PC-3 (cell line): ENCODE data around the gene XPA.

Experiments
- CTCF ChIP-seq: fragments of 300-600 bp; sonication (generic); conservative IDR thresholded peaks from 2 replicates; pipeline ENCODE4 v1.5.1; 2017; ENCODE audit warnings: antibody characterized with exemption, low read depth, mild to moderate bottlenecking, low read length
- EZH2 ChIP-seq: fragments of 300-600 bp; sonication (generic); IDR thresholded peaks from one replicate; pipeline ENCODE4 v1.6.1; 2017; ENCODE audit warnings: antibody characterized with exemption, mild to moderate bottlenecking, low read length; ENCODE audit not compliant: unreplicated experiment
- EZH2phosphoT487 ChIP-seq: fragments of 300-600 bp; sonication (generic); IDR thresholded peaks from 2 replicates; pipeline ENCODE4 v1.6.1; 2018; ENCODE audit warnings: mild to moderate bottlenecking, antibody characterized with exemption, low read length, borderline replicate concordance

GRCh38 chr9:97659771-97660170, 37.4 kb downstream of the XPA start:
- TF ChIP-seq EZH2 (no peak), CTCF (no peak), EZH2phosphoT487 (no peak)
